Endothelial cell of hepatic sinusoid (primary cell): ENCODE measurements around the gene ME3.
"Not testable (repeated sequence)": the region's sequence is repeated elsewhere in the genome, so short reads cannot be mapped to it uniquely, and the experiment has no call there.

Experiments
- in situ Hi-C: cut with HindIII; loops from 2 replicates; pipeline ENCODE4 v1.10.0; 2017; ENCODE audit warnings: low sequenced_read_pairs

ME3 gene

GRCh38 chr11:86446163-86446923 lies 226.1 kb downstream of the ME3 start:
- in situ Hi-C loops = no loop called here

GRCh38 chr11:86444981-86445380 lies 227.4 kb downstream of the ME3 start:
- in situ Hi-C loops = no loop called here

- in situ Hi-C loops = no loop called here
Observed at GRCh38 chr11:86443415-86443814, 229.0 kb downstream of the ME3 start.

GRCh38 chr11:86442827-86443226 lies 229.6 kb downstream of the ME3 start:
- in situ Hi-C loops = no loop called here

GRCh38 chr11:86442420-86442819 lies 230.0 kb downstream of the ME3 start:
- in situ Hi-C loops = no loop called here

GRCh38 chr11:86440843-86441242 lies 231.6 kb downstream of the ME3 start:
- in situ Hi-C loops = no loop called here

- in situ Hi-C loops = no loop called here
Observed at GRCh38 chr11:86440305-86440716, 232.1 kb downstream of the ME3 start.

- in situ Hi-C loops = no loop called here
Observed at GRCh38 chr11:86438685-86439084, 233.7 kb downstream of the ME3 start.

- in situ Hi-C loops = no loop called here
Observed at GRCh38 chr11:86435711-86436110, 236.7 kb downstream of the ME3 start.

GRCh38 chr11:86433361-86434095 lies 238.9 kb downstream of the ME3 start:
- in situ Hi-C loops = not testable (repeated sequence)

GRCh38 chr11:86431258-86431657 lies 241.2 kb downstream of the ME3 start:
- in situ Hi-C loops = no loop called here

GRCh38 chr11:86427441-86427840 lies 245.0 kb downstream of the ME3 start:
- in situ Hi-C loops = no loop called here

GRCh38 chr11:86423488-86423887 lies 248.9 kb downstream of the ME3 start:
- in situ Hi-C loops = not testable (repeated sequence)

GRCh38 chr11:86422371-86422770 lies 250.0 kb downstream of the ME3 start:
- in situ Hi-C loops = no loop called here

- in situ Hi-C loops = no loop called here
Observed at GRCh38 chr11:86421946-86422345, 250.5 kb downstream of the ME3 start.

- in situ Hi-C loops = no loop called here
Observed at GRCh38 chr11:86418917-86419316, 253.5 kb downstream of the ME3 start.

- in situ Hi-C loops = no loop called here
Observed at GRCh38 chr11:86418513-86418912, 253.9 kb downstream of the ME3 start.

- in situ Hi-C loops = no loop called here
Observed at GRCh38 chr11:86418106-86418505, 254.3 kb downstream of the ME3 start.

- in situ Hi-C loops = not testable (repeated sequence)
Observed at GRCh38 chr11:86416951-86417350, 255.5 kb downstream of the ME3 start.

GRCh38 chr11:86416494-86416893 lies 255.9 kb downstream of the ME3 start:
- in situ Hi-C loops = no loop called here

GRCh38 chr11:86415026-86415425 lies 257.4 kb downstream of the ME3 start:
- in situ Hi-C loops = no loop called here

GRCh38 chr11:86414032-86414431 lies 258.4 kb downstream of the ME3 start:
- in situ Hi-C loops = no loop called here
